Measurements from ENCODE around the gene SURF6. TPM values are rescaled to one million over a fixed set of nuclear protein-coding genes. Genes with fewer than 3 reads are reported as not detected.

Gene SURF6
- polyA plus RNA-seq, 3 donors, result 0.75 to 12.9 (median 2.9) TPM

DNA sequence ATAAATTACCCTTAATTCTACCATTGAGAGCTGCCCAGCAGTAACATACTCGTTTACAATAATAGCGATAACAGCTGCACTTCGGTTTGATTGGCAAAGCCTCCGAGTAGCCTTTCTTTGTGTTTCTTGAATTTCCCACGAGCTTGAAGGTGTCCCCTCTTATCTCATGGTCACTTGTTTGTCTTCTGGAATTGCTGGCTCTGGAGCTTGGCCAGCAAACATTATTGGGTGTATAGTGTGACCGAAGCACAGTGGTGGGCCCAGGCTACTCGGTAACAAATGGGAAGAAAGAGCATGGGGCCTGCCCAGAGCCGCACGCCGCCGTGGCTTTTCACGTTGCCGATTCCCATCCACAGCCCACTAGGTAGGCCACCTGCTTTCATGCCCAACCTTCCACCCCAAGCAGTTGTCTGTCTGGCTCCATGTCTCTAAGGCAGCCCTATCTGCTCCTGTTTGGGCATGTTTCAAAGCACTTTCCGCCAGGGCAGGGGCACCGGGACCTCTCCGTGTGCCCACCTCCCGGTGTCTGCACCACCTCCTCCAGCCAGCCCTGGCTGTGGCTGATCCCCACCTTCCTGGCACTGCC lies 48.8 kb upstream of the SURF6 start:
- Histone ChIP-seq H3K9ac (ENCODE audit: insufficient read depth, low read length, poor library complexity, severe bottlenecking) (no peak overlapping the region), H4K20me1 (ENCODE audit: insufficient read depth, low read length) (no peaks in the 10 kb centered on the region), H2AFZ (ENCODE audit: insufficient read depth, low read depth, low read length, poor library complexity, severe bottlenecking) (no peak overlapping the region), H3K27me3 (ENCODE audit: control insufficient read depth in 2 of 2, insufficient read depth in 2 of 2, low read length in 2 of 2) (no peaks in the 10 kb centered on the region), H3K4me2 (replicated peaks; ENCODE audit: extremely low read depth, low read length, poor library complexity, severe bottlenecking) (no peak overlapping the region), H3K27ac (ENCODE audit: low read depth in 1 of 2, low read length in 2 of 2) (no peak overlapping the region), H3K9me3 (replicated peaks in 1 of 2; ENCODE audit: control insufficient read depth in 1 of 2, insufficient read depth in 1 of 2, low read length in 2 of 2) (no peaks in the 10 kb centered on the region), H3K4me3 (replicated peaks in 1 of 3; ENCODE audit: low read depth in 2 of 3, low read length in 3 of 3) (no peak overlapping the region), H3K79me2 (ENCODE audit: insufficient read depth, low read length) (no peaks in the 10 kb centered on the region), H3K36me3 (replicated peaks in 1 of 2; ENCODE audit: control insufficient read depth in 1 of 2, insufficient read depth in 2 of 2, low read length in 2 of 2) (no peaks in the 10 kb centered on the region), H3K4me1 (ENCODE audit: control insufficient read depth in 1 of 2, insufficient read depth in 2 of 2, low read length in 2 of 2) (no peaks in the 10 kb centered on the region)
- DNase-seq, result no peak
- no peak for TF ChIP-seq CTCF (IDR thresholded peaks at IDR 0.05)
- no peaks in the 10 kb centered on the region for H3K4me1 Mint-ChIP-seq
- peaks cover 2 to 6% (median 3%) of the 10 kb centered on the region in 3 donors for H3K27me3 Mint-ChIP-seq (ENCODE audit: low read depth in 3 of 3)
- intact Hi-C loops (cut with micrococcal nuclease), result no loop called here
- H3K27ac Mint-ChIP-seq, result no peak overlapping the region
- WGBS (ENCODE audit: insufficient coverage), result 93% methylated on average over 15 of the region's 17 CpGs
- no peak overlapping the region for H3K4me3 Mint-ChIP-seq
- no peaks in the 10 kb centered on the region for H3K9me3 Mint-ChIP-seq
- H3K36me3 Mint-ChIP-seq, result no peaks in the 10 kb centered on the region

DNA sequence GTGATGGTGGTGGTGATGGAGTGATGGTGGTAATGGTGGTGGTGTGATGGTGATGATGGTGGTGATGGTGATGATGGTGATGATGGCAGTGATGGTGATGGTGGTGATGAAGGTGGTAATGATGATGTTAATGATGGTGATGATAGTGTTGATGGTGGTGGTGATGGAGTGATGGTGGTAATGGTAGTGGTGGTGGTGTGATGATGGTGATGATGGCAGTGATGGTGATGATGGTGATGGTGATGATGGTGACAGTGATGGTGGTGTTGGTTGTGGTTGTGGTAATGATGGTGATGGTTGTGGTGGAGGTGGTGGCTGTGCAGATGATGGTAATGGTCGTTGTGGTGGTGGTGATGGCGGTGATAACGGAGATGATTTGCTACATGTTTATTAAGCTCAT lies 47.5 kb upstream of the SURF6 start:
- peaks cover 6% of the 10 kb centered on the region for H3K4me1 Mint-ChIP-seq

More for the DNA sequence above, 47.5 kb upstream of the SURF6 start:
- DNase-seq, result no peak
- 93% methylated on average over 3 of the region's 3 CpGs for WGBS (ENCODE audit: insufficient coverage)
- no peak overlapping the region for H3K4me3 Mint-ChIP-seq
- intact Hi-C loops (cut with micrococcal nuclease), result no loop called here
- no peak for TF ChIP-seq CTCF (IDR thresholded peaks at IDR 0.05)
- Histone ChIP-seq H3K4me2 (replicated peaks; ENCODE audit: extremely low read depth, low read length, poor library complexity, severe bottlenecking) (no peak overlapping the region), H3K4me1 (ENCODE audit: control insufficient read depth in 1 of 2, insufficient read depth in 2 of 2, low read length in 2 of 2) (peaks cover 0 to 4% of the 10 kb centered on the region in 2 donors), H3K9me3 (replicated peaks in 1 of 2; ENCODE audit: control insufficient read depth in 1 of 2, insufficient read depth in 1 of 2, low read length in 2 of 2) (no peaks in the 10 kb centered on the region), H3K79me2 (ENCODE audit: insufficient read depth, low read length) (no peaks in the 10 kb centered on the region), H3K27me3 (ENCODE audit: control insufficient read depth in 2 of 2, insufficient read depth in 2 of 2, low read length in 2 of 2) (no peaks in the 10 kb centered on the region), H2AFZ (ENCODE audit: insufficient read depth, low read depth, low read length, poor library complexity, severe bottlenecking) (no peak overlapping the region), H3K4me3 (replicated peaks in 1 of 3; ENCODE audit: low read depth in 2 of 3, low read length in 3 of 3) (no peak overlapping the region), H4K20me1 (ENCODE audit: insufficient read depth, low read length) (no peaks in the 10 kb centered on the region), H3K9ac (ENCODE audit: insufficient read depth, low read length, poor library complexity, severe bottlenecking) (no peak overlapping the region), H3K36me3 (replicated peaks in 1 of 2; ENCODE audit: control insufficient read depth in 1 of 2, insufficient read depth in 2 of 2, low read length in 2 of 2) (no peaks in the 10 kb centered on the region), H3K27ac (ENCODE audit: low read depth in 1 of 2, low read length in 2 of 2) (no peak overlapping the region)
- H3K27me3 Mint-ChIP-seq (ENCODE audit: low read depth in 3 of 3), result peaks cover 2 to 4% (median 3%) of the 10 kb centered on the region in 3 donors
- H3K36me3 Mint-ChIP-seq, result no peaks in the 10 kb centered on the region
- no peak overlapping the region for H3K27ac Mint-ChIP-seq
- no peaks in the 10 kb centered on the region for H3K9me3 Mint-ChIP-seq
